ENCODE measurements around the gene ZFYVE28.
A peak's percentile ranks its signal among the peaks of the same experiment; 100 is the strongest.

The ZFYVE28 gene

GRCh38 chr4:2299794-2300193 is 118.7 kb downstream of the ZFYVE28 start:
- no peak for DNase-seq

DNA sequence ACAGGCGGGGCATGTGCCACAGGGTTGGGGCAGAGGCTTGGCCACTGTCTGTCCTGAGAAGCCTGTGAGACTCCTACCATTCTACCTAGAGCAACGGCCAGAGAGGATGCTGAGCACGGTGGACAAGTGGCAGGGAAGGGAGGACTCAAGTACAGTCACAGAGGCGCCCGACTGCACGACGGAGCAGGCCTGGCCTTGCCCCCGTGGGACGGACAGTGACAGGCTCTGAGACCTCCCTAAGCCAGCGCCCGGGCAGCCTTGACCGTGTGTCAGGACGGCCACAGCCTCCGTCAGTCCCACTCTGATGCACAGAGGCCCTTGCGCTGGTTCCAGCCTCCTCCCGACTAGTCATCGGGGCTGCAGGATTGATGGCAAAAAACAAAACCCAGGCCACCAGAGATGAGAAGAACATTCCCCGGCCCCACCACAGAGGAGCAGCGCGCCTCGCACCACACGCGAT is 119.9 kb downstream of the ZFYVE28 start:
- DNase-seq = no peak

DNA sequence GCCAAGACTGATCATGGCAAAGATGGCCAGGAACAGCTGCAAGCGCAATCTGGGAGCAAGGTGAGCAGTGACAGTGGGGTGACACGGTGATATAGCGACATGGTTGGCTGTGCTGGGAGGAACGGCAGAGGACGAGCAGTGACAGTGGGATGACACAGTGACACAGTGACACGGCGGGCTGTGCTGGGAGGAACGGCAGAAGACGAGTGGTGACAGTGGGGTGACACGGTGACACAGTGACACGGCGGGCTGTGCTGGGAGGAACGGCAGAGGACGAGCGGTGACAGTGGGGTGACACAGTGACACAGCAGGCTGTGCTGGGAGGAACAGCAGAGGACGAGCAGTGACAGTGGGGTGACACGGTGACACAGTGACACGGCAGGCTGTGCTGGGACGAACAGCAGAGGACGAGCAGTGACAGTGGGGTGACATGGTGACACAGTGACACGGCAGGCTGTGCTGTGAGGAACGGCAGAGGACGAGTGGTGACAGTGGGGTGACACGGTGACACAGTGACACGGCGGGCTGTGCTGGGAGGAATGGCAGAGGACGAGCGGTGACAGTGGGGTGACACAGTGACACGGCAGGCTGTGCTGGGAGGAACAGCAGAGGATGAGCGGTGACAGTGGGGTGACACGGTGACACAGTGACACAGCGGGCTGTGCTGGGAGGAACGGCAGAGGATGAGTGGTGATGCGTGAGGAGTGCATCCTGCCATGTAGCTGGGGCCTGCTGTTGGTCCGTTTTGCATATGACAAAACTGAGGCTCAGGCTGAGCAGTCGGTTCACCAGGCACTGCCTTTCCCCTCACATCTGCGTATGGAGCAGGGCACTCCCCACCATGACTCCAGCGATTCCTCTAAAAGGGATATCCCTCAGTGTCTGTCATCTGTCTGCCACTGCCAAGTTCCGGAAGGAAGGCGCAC is 120.6 kb downstream of the ZFYVE28 start:
- DNase-seq = no peak

GRCh38 chr4:2296631-2297601 is 121.5 kb downstream of the ZFYVE28 start:
- no peak for DNase-seq

DNA sequence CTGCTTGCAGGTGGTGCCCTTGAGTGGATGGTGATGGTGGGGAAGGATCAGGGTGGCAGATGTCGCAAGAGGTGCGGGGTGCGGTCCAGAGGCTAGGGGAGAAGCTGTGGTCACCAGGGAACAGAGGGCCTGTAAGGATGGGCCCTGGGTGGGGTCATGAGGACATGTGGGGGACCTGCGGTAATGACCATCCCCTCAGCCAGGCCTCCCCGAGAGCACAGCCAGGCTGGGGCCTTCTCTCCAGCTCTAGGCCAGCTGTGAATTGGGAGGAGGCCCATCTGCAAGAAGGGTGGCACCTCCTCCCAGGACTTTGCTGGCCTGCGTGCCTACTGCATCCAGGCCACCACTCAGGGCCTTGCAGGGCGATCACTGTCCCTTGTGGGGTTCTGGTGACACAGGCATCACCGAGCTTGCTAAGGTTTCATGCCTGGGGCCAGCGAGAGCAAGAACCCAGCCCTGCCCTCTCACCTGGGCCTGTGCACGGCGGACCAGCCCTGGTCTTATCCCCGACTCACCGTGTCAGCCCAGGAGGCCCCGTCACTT is 122.5 kb downstream of the ZFYVE28 start:
- no peak for DNase-seq

DNA sequence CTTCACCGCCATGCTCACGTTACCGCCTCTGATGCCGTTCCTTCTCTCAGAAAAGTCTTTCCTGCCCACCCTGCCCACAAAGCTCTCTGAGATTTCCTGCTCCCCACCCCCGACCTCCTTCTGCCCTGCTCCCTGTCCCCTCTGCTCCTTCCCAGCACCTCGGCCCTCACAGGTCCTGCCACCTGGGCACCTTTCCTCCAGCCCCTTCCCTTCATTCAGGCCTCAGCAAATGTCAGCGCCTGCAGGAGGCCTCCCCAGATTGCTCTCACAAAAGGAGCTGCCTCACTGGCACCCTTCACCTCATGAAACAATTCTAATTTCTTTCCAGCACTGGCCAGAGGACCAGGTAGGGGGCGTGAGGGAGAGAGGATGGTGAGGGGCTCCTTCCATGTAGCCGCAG is 122.9 kb downstream of the ZFYVE28 start:
- DNase-seq = no peak

- DNase-seq = no peak
Measured at GRCh38 chr4:2292646-2293108, 125.8 kb downstream of the ZFYVE28 start.

- DNase-seq = no peak
Measured at GRCh38 chr4:2291705-2292645, 126.5 kb downstream of the ZFYVE28 start.

GRCh38 chr4:2290974-2291704 is 127.3 kb downstream of the ZFYVE28 start:
- DNase-seq = peak; percentile 75

DNA sequence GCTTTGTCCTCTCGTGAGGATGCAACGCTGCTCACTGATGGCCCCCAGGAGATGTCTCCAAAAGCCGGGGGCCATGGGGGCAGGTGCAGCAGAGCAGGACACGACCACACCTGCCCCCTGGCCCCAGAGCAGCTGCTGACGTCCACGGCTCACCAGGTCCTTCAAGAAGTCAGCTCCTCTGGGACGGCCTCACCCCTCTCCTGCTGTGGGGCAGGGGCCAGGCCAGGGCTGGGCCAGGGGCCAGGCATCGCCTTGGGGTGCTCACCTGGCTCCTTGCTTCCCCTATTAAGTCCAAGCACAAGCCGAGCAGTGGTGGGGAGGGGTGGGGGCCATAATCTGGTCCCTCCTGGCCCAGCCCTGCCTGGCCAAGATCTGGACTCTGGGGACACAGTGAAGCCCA is 128.0 kb downstream of the ZFYVE28 start:
- no peak for DNase-seq

DNA sequence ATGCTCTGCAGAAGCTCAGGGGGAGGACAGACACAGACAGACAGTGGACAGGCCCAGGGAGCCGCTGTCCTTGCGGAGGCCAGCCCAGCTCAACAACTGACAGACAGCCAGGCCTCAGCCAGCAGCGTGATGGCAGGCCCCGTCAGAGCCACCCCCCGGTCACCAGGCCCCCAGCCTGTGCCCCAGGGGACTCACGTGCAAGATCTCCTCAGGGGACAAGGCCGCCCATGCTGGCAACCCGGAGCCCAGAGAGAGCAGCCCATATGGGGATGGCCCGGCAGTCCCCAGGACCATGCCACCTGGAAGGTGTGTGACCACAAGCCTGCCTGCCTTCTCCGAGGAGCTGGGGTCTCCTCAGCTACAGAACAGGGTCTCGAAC is 128.5 kb downstream of the ZFYVE28 start:
- no peak for DNase-seq

GRCh38 chr4:2289311-2289954 is 129.0 kb downstream of the ZFYVE28 start:
- no peak for DNase-seq

- DNase-seq = no peak
Measured at GRCh38 chr4:2288051-2288541, 130.3 kb downstream of the ZFYVE28 start.

GRCh38 chr4:2287594-2287915 is 130.9 kb downstream of the ZFYVE28 start:
- no peak for DNase-seq

DNA sequence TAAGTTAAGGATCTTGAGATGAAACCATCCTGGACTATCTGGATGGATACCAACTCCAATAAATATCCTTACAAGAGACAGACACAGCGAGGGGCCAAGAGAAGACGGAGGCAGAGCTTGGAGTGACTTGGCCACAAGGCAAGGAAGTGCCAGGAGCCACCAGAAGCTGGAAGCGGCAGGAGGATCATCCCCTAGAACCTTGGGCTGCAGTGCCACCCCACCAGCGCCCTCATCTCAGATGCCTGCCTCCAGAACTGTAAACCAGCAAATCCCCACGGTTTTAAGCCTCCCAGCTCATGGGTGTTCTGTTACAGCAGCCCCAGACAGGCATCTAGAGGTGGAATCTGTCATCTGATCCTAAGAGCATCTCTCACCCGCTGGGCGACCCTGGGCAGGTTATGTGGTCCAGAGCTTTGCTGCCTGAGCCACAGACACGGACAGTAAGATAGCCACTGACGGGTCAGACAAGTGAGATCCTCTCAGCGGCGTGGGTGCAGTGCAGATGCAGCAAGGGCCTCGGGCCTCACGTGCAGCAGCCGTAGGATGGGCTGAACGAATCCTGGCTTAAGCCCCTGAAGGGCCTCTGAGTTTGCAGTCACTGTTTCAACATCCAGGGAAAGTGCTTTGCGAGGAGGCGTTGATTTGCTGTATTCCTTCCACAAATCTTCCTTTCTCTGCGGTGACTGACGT is 131.4 kb downstream of the ZFYVE28 start:
- no peak for DNase-seq

- no peak for DNase-seq
Measured at GRCh38 chr4:2285613-2286381, 132.6 kb downstream of the ZFYVE28 start.

GRCh38 chr4:2284934-2285612 is 133.4 kb downstream of the ZFYVE28 start:
- DNase-seq = no peak

DNA sequence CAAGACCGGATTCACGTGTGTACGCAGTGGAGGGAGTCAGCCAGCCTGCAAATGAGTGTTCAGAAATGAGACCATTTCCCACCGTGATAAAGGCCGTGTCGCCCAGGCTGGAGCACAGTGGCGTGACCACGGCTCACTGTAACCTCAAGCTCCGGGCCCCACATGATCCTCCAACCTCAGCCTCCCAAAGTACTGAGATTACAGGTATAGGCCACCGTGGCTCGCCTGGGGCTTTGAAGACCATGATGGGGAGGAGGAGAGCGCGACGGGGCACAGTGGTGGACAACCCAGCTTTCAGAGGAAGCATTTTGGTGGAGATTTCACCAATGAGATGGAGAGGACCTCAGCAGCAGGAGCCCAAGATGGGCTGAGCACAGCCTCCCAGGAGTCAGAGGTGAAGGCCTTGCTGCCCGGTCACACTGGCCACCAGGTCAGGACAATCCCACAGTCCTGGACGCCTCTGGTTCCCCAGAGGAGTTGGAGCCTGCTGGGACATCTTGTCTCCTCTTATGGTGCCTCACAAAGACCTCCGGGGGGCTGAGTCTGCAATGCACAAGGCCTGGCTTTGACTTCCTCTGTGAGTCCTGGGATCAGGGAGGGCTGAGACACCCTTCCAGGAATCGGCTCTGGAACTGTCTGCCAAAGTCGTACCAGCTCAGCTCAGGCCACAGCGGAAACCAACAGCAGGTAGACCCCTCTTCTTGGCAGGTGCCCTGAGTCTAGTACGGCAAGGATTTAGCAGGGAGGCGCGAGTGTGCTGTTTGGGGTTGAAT is 134.1 kb downstream of the ZFYVE28 start:
- no peak for DNase-seq
